Measurements from ENCODE around the gene BTAF1. TPM values are rescaled to one million over a fixed set of nuclear protein-coding genes. Genes with fewer than 3 reads are reported as not detected.

BTAF1 gene
- total RNA-seq, 1 experiment from 2014 or later: 33.8 TPM

DNA sequence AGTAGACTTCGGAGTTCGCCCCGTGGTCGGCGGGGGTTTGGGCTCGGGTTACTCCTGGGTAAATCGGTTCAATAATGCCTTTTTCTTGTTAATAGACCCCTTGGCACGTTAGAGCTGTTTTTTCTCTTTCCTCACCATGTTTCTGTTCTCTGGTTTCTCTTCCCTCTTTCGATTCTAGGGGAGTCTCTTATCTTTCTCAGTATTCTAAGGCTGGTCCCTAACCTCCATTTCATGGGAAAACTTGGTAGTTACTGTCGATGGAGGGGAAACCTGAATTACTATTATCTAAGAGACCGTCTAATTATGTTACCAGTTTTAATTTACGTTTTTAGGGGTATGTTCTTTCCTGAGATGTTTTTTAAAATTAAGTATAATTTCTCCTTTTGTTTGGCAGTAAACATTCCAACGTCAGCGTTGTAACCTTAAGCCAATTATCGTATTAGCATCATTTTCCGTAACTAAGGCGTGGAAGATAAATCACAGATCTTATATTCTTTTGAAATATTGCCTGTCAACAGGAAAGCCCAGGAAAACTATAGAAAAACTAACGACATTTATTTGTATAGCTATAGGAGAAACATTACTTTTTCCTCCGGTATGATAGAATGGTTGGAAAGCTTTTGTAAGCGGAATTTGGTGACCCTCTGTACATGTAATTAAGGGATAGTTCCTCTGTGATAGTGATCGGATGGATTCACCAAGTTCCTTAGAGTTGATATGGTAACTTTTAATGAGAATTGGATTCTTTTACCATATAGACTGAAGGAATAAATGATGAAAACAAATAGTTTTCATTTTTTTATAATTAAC is 847 bp downstream of the BTAF1 start:
- Histone ChIP-seq H3K36me3 (ENCODE audit: control insufficient read depth, insufficient read depth, low read length) (peaks cover 7% of the 10 kb centered on the region; the same call in 1 of the 2 replicates), H3K27ac (ENCODE audit: low read length) (peak overlapping the region; percentile 97), H3K4me3 (ENCODE audit: low read depth in 2 of 2, low read length in 2 of 2) (peak overlapping the region; percentile 86 to 98), H3K4me1 (ENCODE audit: control insufficient read depth, insufficient read depth, low read length) (peaks cover 4% of the 10 kb centered on the region; the same call in 1 of the 2 replicates), H3K27me3 (ENCODE audit: control insufficient read depth, insufficient read depth, low read length) (no peaks in the 10 kb centered on the region), H3K9me3 (ENCODE audit: control insufficient read depth, insufficient read depth, low read depth, low read length) (no peaks in the 10 kb centered on the region; the same call in 1 of the 2 replicates)
- ATAC-seq (peak; percentile 10), DNase-seq (ENCODE audit: low read depth, low spot score) (no peak)
- ChIA-PET CTCF (interaction anchor here (0.7 to 1.2 kb wide), 2 partner anchors 12 to 102 kb away, joined by 3 to 4 read pairs; no protein-coding TSS in a partner anchor), POLR2A (interaction anchor here (0.6 to 0.8 kb wide), 5 partner anchors 13 to 1044 kb away, joined by 4 to 10 read pairs (median 5); no protein-coding TSS in a partner anchor)
- in situ Hi-C loops (cut with HindIII; ENCODE audit: low pct_unique_long_range_greater_than_20kb, low sequenced_read_pairs): no loop called here
- no peak for TF ChIP-seq POLR2AphosphoS5 (IDR thresholded peaks at IDR 0.05; ENCODE audit: low read depth, low read length)
- TSS peak; percentile 84 for BruUV-seq (replicated peaks)
- intact Hi-C loops (cut with micrococcal nuclease; ENCODE audit: unreplicated experiment): no loop called here

DNA sequence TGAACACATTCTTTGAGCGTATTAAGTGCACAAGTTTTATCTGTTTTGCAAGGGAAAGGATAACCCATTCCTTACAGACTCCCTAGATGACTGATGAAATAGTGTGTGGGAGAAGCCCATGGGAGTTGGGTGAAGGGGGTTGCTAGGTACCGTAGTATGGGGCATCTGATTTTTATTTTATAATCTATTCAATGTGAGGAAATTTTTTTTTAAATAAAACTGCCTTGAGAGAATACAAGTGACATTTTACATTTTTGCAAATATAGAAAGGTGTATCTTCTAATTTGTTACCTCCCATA is 1.4 kb downstream of the BTAF1 start:
- Histone ChIP-seq H3K36me3 (ENCODE audit: control insufficient read depth, insufficient read depth, low read length) (peaks cover 7% of the 10 kb centered on the region; the same call in 1 of the 2 replicates), H3K4me1 (ENCODE audit: control insufficient read depth, insufficient read depth, low read length) (peaks cover 4% of the 10 kb centered on the region; the same call in 1 of the 2 replicates), H3K4me3 (ENCODE audit: low read depth in 2 of 2, low read length in 2 of 2) (peak overlapping the region; percentile 86 to 98), H3K9me3 (ENCODE audit: control insufficient read depth, insufficient read depth, low read depth, low read length) (no peaks in the 10 kb centered on the region), H3K27me3 (ENCODE audit: control insufficient read depth, insufficient read depth, low read length) (no peaks in the 10 kb centered on the region), H3K27ac (ENCODE audit: low read length) (peak overlapping the region; percentile 97; the same call in 1 of the 2 replicates)
- ChIA-PET POLR2A (interaction anchor here (0.6 kb wide), 3 partner anchors 13 to 365 kb away, joined by 5 to 10 read pairs (median 9); no protein-coding TSS in a partner anchor), CTCF (no interaction called here)
- intact Hi-C loops (cut with micrococcal nuclease; ENCODE audit: unreplicated experiment) (no loop called here), in situ Hi-C loops (cut with HindIII; ENCODE audit: low pct_unique_long_range_greater_than_20kb, low sequenced_read_pairs) (no loop called here)
- ATAC-seq: no peak
- no peak for DNase-seq (ENCODE audit: low read depth, low spot score)
- no TSS peak for BruUV-seq (replicated peaks)
- TF ChIP-seq TCF7L2 (IDR thresholded peaks at IDR 0.05; ENCODE audit: low read depth, low read length) (no peak), POLR2AphosphoS5 (IDR thresholded peaks at IDR 0.05; ENCODE audit: low read depth, low read length) (no peak), SIN3A (IDR thresholded peaks at IDR 0.05; ENCODE audit: borderline replicate concordance, insufficient read depth, low read depth, low read length) (no peak)
- TF ChIP-seq, protein P1, sequence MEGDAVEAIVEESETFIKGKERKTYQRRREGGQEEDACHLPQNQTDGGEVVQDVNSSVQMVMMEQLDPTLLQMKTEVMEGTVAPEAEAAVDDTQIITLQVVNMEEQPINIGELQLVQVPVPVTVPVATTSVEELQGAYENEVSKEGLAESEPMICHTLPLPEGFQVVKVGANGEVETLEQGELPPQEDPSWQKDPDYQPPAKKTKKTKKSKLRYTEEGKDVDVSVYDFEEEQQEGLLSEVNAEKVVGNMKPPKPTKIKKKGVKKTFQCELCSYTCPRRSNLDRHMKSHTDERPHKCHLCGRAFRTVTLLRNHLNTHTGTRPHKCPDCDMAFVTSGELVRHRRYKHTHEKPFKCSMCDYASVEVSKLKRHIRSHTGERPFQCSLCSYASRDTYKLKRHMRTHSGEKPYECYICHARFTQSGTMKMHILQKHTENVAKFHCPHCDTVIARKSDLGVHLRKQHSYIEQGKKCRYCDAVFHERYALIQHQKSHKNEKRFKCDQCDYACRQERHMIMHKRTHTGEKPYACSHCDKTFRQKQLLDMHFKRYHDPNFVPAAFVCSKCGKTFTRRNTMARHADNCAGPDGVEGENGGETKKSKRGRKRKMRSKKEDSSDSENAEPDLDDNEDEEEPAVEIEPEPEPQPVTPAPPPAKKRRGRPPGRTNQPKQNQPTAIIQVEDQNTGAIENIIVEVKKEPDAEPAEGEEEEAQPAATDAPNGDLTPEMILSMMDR (IDR thresholded peaks at IDR 0.05): no peak
- TF ChIP-seq, protein P2, sequence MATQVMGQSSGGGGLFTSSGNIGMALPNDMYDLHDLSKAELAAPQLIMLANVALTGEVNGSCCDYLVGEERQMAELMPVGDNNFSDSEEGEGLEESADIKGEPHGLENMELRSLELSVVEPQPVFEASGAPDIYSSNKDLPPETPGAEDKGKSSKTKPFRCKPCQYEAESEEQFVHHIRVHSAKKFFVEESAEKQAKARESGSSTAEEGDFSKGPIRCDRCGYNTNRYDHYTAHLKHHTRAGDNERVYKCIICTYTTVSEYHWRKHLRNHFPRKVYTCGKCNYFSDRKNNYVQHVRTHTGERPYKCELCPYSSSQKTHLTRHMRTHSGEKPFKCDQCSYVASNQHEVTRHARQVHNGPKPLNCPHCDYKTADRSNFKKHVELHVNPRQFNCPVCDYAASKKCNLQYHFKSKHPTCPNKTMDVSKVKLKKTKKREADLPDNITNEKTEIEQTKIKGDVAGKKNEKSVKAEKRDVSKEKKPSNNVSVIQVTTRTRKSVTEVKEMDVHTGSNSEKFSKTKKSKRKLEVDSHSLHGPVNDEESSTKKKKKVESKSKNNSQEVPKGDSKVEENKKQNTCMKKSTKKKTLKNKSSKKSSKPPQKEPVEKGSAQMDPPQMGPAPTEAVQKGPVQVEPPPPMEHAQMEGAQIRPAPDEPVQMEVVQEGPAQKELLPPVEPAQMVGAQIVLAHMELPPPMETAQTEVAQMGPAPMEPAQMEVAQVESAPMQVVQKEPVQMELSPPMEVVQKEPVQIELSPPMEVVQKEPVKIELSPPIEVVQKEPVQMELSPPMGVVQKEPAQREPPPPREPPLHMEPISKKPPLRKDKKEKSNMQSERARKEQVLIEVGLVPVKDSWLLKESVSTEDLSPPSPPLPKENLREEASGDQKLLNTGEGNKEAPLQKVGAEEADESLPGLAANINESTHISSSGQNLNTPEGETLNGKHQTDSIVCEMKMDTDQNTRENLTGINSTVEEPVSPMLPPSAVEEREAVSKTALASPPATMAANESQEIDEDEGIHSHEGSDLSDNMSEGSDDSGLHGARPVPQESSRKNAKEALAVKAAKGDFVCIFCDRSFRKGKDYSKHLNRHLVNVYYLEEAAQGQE (IDR thresholded peaks at IDR 0.05; ENCODE audit: insufficient read depth in 1 of 2, low read depth in 2 of 2, low read length in 1 of 2): no peak

DNA sequence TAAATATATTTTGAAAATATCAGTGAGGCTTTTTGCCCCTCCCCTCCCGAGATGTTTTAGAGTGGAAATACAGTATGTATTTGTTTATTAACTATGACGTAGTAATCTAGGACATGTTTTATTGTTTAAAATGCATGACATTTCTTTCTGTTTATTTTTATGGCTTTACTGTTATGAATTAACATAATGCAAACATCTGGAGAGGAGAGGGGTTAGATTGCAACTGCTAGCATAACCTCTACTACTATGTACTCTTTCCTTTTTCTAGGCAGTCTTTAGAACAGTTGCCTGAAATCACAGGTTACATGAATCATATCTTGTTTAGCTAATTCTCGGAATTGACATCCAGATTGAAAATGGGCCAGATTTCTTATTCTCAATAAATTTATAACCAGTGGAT is 7.4 kb downstream of the BTAF1 start:
- H3K27ac ChIP-seq (ENCODE audit: low read length): no peak overlapping the region
- no peaks in the 10 kb centered on the region for H3K9me3 ChIP-seq (ENCODE audit: control insufficient read depth, insufficient read depth, low read depth, low read length)
- ATAC-seq (no peak), DNase-seq (ENCODE audit: low read depth, low spot score) (no peak)
- in situ Hi-C loops (cut with HindIII; ENCODE audit: low pct_unique_long_range_greater_than_20kb, low sequenced_read_pairs): no loop called here
- ChIA-PET CTCF (no interaction called here), POLR2A (no interaction called here)
- H3K4me1 ChIP-seq (ENCODE audit: control insufficient read depth, insufficient read depth, low read length): peaks cover 7% of the 10 kb centered on the region; the same call in 1 of the 2 replicates
- intact Hi-C loops (cut with micrococcal nuclease; ENCODE audit: unreplicated experiment): no loop called here
- H3K4me3 ChIP-seq (ENCODE audit: low read depth in 2 of 2, low read length in 2 of 2): no peak overlapping the region
- no peaks in the 10 kb centered on the region for H3K27me3 ChIP-seq (ENCODE audit: control insufficient read depth, insufficient read depth, low read length)
- H3K36me3 ChIP-seq (ENCODE audit: control insufficient read depth, insufficient read depth, low read length): 0 out of 2 replicates have a peak, but pooled peaks cover 6% of the 10 kb centered on the region
- BruUV-seq (replicated peaks): no TSS peak
- TF ChIP-seq POLR2AphosphoS5 (IDR thresholded peaks at IDR 0.05; ENCODE audit: low read depth, low read length) (no peak), SIN3A (IDR thresholded peaks at IDR 0.05; ENCODE audit: borderline replicate concordance, insufficient read depth, low read depth, low read length) (no peak)
- TF ChIP-seq, protein P2 (IDR thresholded peaks at IDR 0.05; ENCODE audit: insufficient read depth in 1 of 2, low read depth in 2 of 2, low read length in 1 of 2): no peak

Data from Panc1 (cell line).